ENCODE measurements around the gene SLC30A1.

Gene SLC30A1

GRCh38 chr1:211522804-211523203, 56.2 kb downstream of the SLC30A1 start:
- H3K36me3 ChIP-seq (ENCODE audit: low read length) = no peaks in the 10 kb centered on the region
- no peak for TF ChIP-seq CTCF (IDR thresholded peaks at IDR 0.05; ENCODE audit: insufficient read depth, low read length, poor library complexity, severe bottlenecking)
- no peak for TF ChIP-seq EZH2phosphoT487 (conservative IDR thresholded peaks at IDR 0.05; ENCODE audit: low read length)
- no peaks in the 10 kb centered on the region for H3F3A ChIP-seq (ENCODE audit: insufficient read depth)
- no peaks in the 10 kb centered on the region for H3K9me2 ChIP-seq (replicated peaks; ENCODE audit: insufficient read depth, low read length)
- no peak overlapping the region for H3K27ac ChIP-seq (ENCODE audit: low read depth, low read length)
- no peaks in the 10 kb centered on the region for H3K27me3 ChIP-seq (ENCODE audit: low read length)
- no peak overlapping the region for H3K9ac ChIP-seq (ENCODE audit: low read length)
- no peak overlapping the region for H3K4me3 ChIP-seq (ENCODE audit: insufficient read depth, low read length, poor library complexity, severe bottlenecking)
- no peaks in the 10 kb centered on the region for H3K79me2 ChIP-seq (ENCODE audit: insufficient read depth, low read length)
- no peaks in the 10 kb centered on the region for H3K9me3 ChIP-seq (ENCODE audit: insufficient read depth, low read length)
- H4K20me1 ChIP-seq (ENCODE audit: low read depth, low read length) = no peaks in the 10 kb centered on the region
- H2AFZ ChIP-seq (ENCODE audit: low read depth, low read length, severe bottlenecking) = no peak overlapping the region
- H3K4me2 ChIP-seq (ENCODE audit: low read depth, low read length, poor library complexity, severe bottlenecking) = no peak overlapping the region

All from SU-DHL-6 (cell line).